Measurements from ENCODE around the gene PSORS1C2.
"Not testable (repeated sequence)": the region's sequence is repeated elsewhere in the genome, so short reads cannot be mapped to it uniquely, and the experiment has no call there.

PSORS1C2 gene

DNA sequence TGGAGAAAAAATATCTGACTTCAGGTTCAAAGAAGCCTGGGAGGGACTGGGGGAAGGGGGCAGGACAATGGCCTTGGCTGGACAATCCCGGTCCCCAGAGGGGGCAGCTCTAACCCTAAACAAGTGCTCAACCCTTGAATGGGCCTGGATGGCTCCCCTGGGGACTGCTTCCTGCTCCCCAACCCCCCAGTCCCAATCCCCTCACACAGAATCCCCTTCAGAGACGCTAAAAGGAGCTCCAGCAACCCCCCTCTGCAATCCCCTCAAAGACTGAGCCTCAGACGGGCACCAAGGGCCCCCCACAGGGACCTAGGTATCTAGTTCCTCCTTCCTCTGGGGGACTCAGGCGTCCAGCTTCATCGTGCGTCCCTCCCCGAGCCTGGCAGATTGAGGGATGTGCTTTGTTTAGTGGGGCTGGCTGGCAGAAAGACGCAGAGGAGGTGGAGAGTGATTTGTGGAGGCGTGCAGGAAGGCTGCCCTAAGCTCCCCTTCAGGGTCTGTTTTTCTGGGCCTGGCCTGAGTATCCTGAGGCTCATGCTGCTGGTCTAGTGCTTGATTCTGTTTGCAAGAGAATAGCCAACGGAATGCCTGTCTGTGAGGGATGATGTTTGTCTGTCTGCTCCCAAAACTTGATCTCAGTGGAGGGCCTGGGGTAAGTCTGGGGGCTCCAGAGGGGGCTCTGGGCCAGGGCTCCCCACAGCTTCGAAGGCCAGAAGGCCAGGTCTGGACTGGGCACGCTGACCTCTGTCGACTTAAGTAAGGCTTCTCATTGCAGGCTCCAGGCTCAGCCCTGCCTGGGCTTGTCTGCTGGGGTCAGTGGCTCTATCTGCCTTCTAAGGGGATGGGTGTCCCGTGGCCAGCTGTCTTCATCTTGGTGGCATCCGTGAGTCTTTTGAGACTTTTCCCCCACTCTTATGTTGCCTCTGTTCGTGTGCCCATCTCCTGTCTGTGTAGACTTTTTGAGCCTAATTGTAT, 33.4 kb upstream of the PSORS1C2 start:
- Mint-ChIP-seq H3K4me3 (no peak overlapping the region), H3K4me1 (ENCODE audit: low read depth) (peaks cover 3% of the 10 kb centered on the region), H3K36me3 (ENCODE audit: low read depth) (no peaks in the 10 kb centered on the region), H3K9me3 (no peaks in the 10 kb centered on the region), H3K27me3 (no peaks in the 10 kb centered on the region), H3K27ac (no peak overlapping the region)
- no peak for DNase-seq

DNA sequence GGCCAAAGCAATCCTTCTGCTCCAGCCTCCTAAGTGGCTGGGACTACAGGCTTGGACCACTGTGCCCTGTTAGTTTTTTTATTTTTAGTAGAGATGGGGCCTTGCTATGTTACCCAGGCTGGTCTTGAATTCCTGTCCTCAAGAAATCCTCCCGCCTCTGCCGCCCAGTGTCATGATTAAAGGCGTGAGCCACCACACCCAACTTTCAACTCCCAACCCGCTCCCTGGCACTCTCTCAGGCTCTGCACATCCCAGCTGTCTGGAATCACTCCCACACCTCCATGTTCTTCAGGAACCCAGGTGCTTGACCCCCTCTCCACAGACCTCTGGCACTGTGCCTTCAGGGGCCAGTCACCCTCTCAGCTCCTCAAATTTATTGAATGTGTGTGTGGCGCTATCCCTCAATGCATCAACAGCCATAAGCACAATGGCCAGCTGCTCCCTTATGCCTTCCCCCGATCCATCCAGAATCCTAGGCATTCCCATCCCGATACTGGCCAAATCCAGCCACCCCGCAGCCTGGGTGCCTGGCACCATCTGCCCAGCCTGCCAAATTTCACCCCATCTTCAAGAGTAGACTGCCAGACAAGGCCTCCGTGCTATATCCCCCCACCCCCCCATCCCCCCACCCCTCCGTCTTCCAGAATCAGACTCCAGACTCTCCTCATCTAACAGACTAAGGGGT, 32.3 kb upstream of the PSORS1C2 start:
- H3K27ac Mint-ChIP-seq, result no peak overlapping the region
- H3K9me3 Mint-ChIP-seq, result no peaks in the 10 kb centered on the region
- H3K27me3 Mint-ChIP-seq, result no peaks in the 10 kb centered on the region
- H3K4me3 Mint-ChIP-seq, result no peak overlapping the region
- DNase-seq, result no peak
- no peaks in the 10 kb centered on the region for H3K36me3 Mint-ChIP-seq (ENCODE audit: low read depth)
- peaks cover 3% of the 10 kb centered on the region for H3K4me1 Mint-ChIP-seq (ENCODE audit: low read depth)

DNA sequence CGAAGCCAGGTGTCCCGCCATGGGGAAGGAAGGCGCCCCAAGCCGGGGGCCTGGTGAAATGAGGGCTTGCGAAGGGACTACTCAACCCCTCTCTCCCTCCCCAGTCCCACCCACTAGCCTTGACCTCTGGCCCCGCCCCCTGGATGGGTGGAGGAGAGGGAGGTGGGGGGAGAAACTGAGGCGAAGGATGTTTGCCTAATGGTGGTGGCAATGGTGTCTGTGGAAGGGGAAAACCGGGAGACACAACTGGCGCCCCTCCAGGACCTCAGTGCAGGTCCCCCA, 31.7 kb upstream of the PSORS1C2 start, which contains the start of gene POU5F1:
Gene POU5F1 (minus strand): TSS at position 83 of the 282 bp plus-strand sequence. CDS start 62 bp downstream, at position 21.
- Mint-ChIP-seq H3K9me3 (no peaks in the 10 kb centered on the region), H3K27ac (no peak within 1 kb of the TSS), H3K36me3 (ENCODE audit: low read depth) (no peaks in the 10 kb centered on the region), H3K27me3 (no peaks in the 10 kb centered on the region), H3K4me1 (ENCODE audit: low read depth) (peaks cover 2% of the 10 kb centered on the region), H3K4me3 (no peak within 1 kb of the TSS)
- no peak for DNase-seq

DNA sequence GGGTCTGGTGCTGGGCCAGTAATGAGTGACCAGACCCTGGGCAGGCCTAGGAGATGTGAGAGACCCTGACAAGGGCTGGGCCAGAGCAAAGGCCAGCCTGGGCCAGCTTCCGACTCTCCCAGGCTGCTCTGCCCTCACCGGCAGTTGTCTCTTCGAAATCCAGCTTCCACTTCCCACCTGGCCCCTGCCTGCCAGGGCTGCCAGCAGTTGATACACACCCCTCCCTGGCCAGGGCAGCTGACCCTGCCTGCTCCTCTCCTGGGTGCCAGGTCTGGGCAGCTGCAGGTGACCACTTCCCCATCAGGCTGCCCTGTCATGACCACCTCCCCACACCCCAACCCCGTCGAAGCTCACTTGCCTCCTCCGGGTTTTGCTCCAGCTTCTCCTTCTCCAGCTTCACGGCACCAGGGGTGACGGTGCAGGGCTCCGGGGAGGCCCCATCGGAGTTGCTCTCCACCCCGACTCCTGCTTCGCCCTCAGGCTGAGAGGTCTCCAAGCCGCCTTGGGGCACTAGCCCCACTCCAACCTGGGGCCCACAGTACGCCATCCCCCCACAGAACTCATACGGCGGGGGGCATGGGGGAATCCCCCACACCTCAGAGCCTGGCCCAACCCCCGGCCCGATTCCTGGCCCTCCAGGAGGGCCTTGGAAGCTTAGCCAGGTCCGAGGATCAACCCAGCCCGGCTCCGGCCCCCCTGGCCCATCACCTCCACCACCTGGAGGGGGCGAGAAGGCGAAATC, 31.2 kb upstream of the PSORS1C2 start:
- DNase-seq; H3K36me3 Mint-ChIP-seq (ENCODE audit: low read depth); H3K4me3 Mint-ChIP-seq; H3K9me3 Mint-ChIP-seq; H3K27ac Mint-ChIP-seq; H3K27me3 Mint-ChIP-seq; H3K4me1 Mint-ChIP-seq (ENCODE audit: low read depth): not testable (repeated sequence)

DNA sequence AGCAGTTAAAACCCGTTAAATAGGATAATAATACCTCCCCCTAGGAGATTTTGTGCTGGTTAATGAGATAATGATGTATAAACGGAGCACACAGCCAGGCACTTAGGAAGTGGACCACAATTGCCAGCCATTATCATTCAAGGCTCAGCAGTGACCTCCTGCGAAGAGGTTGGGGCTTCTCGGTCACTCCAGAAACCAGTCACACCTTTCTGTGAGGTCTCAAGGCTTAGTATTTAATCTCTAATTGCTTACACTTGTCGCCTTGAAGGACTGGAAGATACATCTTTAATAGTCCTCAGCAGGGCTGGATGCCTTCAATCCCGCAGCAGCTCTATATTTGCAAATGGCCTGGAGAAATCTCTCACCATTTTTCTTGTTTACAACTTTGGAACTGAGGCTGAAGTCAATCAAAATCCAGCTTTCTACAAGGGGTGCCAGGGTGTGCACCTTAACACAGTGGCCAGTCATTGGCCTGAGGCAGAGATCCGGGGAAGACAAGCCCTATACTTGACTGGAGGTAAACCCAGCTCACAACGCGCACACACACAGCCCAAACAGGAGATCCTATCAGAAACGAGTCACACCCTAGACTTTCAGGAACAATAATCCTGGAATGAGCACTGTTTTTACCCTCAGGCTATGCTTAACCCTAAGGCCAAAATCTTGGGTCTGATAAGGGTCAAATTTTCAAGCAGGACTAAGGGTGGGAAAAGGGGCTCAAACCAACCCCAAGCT, 30.4 kb upstream of the PSORS1C2 start:
- Mint-ChIP-seq H3K27me3 (no peaks in the 10 kb centered on the region), H3K4me3 (no peak overlapping the region), H3K27ac (no peak overlapping the region), H3K9me3 (no peaks in the 10 kb centered on the region), H3K4me1 (ENCODE audit: low read depth) (peaks cover 10% of the 10 kb centered on the region), H3K36me3 (ENCODE audit: low read depth) (no peaks in the 10 kb centered on the region)
- no peak for DNase-seq

DNA sequence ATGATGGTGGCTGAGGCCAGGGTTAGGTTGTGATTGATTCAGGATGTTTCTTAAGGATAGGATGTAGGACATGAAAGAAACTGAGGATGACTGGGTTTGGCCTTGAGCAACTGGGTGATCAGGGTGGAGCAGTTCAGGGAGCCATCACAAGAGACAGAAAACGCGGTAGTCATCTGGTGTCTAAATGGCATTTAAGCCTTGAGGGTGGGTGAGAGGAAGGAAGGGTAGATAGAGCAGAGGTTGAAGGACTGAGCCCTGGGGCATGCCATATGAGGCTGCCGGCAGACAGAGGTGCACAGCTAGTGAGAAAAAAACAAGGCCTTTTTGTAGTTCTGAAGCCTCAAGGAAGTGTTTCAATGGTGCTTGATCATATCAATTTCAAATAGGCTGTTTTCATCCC, 29.7 kb upstream of the PSORS1C2 start:
- no peaks in the 10 kb centered on the region for H3K27me3 Mint-ChIP-seq
- peaks cover 6% of the 10 kb centered on the region for H3K36me3 Mint-ChIP-seq (ENCODE audit: low read depth)
- H3K4me1 Mint-ChIP-seq (ENCODE audit: low read depth), result peaks cover 15% of the 10 kb centered on the region
- no peak for DNase-seq
- no peaks in the 10 kb centered on the region for H3K9me3 Mint-ChIP-seq
- H3K4me3 Mint-ChIP-seq, result no peak overlapping the region
- no peak overlapping the region for H3K27ac Mint-ChIP-seq

DNA sequence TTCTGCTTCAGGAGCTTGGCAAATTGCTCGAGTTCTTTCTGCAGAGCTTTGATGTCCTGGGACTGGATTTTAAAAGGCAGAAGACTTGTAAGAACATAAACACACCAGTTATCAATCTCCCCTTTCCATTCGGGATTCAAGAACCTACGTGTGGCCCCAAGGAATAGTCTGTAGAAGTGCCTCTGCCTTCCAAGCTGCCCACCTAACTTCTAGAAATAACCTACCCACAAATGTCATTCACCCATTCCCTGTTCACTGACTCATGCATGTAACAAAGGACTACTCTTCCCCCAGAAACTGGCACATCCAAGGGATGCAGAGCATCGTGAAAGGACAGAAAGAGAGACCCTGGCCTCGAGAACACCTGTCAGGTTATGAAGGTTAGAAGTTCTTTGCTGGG, 27.1 kb upstream of the PSORS1C2 start:
- peaks cover 32% of the 10 kb centered on the region for H3K36me3 Mint-ChIP-seq (ENCODE audit: low read depth)
- no peak for DNase-seq
- H3K27ac Mint-ChIP-seq, result no peak overlapping the region
- H3K4me3 Mint-ChIP-seq, result no peak overlapping the region
- no peaks in the 10 kb centered on the region for H3K27me3 Mint-ChIP-seq
- peaks cover 32% of the 10 kb centered on the region for H3K4me1 Mint-ChIP-seq (ENCODE audit: low read depth)
- H3K9me3 Mint-ChIP-seq, result no peaks in the 10 kb centered on the region

DNA sequence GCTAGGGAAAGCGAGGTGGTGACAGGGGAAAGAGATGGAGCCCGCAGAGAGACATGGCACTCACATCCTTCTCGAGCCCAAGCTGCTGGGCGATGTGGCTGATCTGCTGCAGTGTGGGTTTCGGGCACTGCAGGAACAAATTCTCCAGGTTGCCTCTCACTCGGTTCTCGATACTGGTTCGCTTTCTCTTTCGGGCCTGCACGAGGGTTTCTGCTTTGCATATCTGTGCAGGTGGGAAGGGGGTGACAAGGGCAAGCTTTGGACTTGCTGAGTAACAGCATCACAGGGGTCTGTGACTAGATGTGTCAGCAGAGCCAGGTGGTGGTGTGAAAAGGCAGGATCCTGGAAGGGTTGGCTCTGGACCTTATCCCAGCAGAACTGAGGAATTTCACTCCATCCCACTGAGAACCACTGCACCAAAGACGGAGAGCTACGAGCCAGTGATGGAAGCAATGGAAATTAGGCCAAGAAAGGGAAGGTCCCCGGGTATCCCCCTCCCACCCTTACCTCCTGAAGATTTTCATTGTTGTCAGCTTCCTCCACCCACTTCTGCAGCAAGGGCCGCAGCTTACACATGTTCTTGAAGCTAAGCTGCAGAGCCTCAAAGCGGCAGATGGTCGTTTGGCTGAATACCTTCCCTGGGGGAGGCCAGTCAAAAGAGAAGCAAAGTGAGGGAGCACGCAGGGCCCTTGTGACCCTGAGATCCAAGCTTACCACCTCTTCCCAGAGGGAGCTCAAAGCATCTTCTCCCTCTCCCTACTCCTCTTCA, 26.4 kb upstream of the PSORS1C2 start:
- Mint-ChIP-seq H3K36me3 (ENCODE audit: low read depth) (peaks cover 39% of the 10 kb centered on the region), H3K4me1 (ENCODE audit: low read depth) (peaks cover 35% of the 10 kb centered on the region)
- H3K27ac Mint-ChIP-seq, DNase-seq, H3K27me3 Mint-ChIP-seq, H3K4me3 Mint-ChIP-seq, H3K9me3 Mint-ChIP-seq: not testable (repeated sequence)

DNA sequence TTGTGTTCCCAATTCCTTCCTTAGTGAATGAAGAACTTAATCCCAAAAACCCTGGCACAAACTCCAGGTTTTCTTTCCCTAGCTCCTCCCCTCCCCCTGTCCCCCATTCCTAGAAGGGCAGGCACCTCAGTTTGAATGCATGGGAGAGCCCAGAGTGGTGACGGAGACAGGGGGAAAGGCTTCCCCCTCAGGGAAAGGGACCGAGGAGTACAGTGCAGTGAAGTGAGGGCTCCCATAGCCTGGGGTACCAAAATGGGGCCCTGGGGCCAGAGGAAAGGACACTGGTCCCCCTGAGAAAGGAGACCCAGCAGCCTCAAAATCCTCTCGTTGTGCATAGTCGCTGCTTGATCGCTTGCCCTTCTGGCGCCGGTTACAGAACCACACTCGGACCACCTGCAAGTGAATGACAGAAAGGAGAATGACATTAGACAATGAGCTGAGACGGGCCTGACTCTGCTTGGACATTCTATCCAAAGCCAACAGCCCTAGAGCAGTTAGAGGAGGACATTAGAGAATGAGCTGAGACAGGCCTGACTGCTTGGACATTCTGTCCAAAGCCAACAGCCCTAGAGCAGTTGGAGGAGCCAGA, 25.7 kb upstream of the PSORS1C2 start:
- not testable (repeated sequence) for H3K9me3 Mint-ChIP-seq, H3K27me3 Mint-ChIP-seq, H3K4me3 Mint-ChIP-seq, DNase-seq
- Mint-ChIP-seq H3K27ac (peak overlapping the region; percentile 13), H3K4me1 (ENCODE audit: low read depth) (peaks cover 40% of the 10 kb centered on the region), H3K36me3 (ENCODE audit: low read depth) (peaks cover 45% of the 10 kb centered on the region)

DNA sequence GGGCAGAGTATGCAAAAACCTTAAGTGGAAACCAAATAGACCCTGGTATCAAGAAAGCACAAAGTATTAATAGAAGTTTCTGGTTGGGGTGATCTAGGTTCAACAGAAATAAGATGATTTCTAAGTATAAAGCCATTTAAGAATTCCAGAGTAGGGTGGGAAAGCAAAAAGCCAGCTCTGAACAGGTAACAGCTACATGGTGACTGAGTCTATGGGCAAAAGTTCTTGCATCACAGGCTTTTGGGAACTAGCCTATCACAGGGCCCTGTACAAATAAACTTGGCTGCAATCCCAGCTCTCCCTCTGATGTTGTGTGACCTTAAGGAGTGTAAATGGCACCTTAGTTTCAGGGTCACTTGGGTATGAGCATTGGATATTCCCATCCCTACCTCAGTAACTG, 25.1 kb upstream of the PSORS1C2 start:
- DNase-seq, result no peak
- no peak overlapping the region for H3K4me3 Mint-ChIP-seq
- peaks cover 45% of the 10 kb centered on the region for H3K4me1 Mint-ChIP-seq (ENCODE audit: low read depth)
- peaks cover 52% of the 10 kb centered on the region for H3K36me3 Mint-ChIP-seq (ENCODE audit: low read depth)
- H3K9me3 Mint-ChIP-seq, result no peaks in the 10 kb centered on the region
- no peak overlapping the region for H3K27ac Mint-ChIP-seq
- no peaks in the 10 kb centered on the region for H3K27me3 Mint-ChIP-seq

DNA sequence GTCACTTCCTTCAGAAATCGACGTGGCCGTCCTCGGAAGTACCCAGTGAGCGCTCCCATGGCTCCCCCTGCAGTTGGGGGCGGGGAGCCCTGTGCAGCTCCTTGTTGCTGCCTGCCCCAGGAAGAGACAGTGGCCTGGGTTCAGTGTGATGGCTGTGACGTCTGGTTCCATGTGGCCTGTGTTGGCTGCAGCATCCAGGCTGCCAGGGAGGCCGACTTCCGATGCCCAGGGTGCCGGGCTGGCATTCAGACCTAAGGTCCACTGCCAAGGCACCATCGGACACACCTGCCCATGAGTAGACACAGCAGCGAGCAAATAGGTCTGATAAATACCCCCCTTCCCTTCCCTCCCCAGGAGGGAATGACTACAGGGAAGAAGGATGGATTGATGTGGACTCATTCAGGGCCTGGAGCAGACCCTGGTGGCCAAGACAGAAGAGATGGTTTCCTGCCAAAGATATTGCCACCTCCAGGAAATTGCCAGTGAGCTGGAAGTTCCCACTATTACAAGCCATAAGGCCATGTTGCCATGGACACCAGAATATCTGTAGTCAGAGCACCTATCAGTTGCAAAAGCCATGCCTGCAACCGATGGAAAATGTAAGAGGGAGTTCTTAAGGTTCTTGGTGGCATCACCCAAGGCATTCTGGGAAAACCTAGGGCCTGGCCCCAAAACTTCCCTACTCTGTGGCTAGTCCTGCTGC, 23.7 kb upstream of the PSORS1C2 start:
- peak overlapping the region; percentile 20 for H3K27ac Mint-ChIP-seq

DNA sequence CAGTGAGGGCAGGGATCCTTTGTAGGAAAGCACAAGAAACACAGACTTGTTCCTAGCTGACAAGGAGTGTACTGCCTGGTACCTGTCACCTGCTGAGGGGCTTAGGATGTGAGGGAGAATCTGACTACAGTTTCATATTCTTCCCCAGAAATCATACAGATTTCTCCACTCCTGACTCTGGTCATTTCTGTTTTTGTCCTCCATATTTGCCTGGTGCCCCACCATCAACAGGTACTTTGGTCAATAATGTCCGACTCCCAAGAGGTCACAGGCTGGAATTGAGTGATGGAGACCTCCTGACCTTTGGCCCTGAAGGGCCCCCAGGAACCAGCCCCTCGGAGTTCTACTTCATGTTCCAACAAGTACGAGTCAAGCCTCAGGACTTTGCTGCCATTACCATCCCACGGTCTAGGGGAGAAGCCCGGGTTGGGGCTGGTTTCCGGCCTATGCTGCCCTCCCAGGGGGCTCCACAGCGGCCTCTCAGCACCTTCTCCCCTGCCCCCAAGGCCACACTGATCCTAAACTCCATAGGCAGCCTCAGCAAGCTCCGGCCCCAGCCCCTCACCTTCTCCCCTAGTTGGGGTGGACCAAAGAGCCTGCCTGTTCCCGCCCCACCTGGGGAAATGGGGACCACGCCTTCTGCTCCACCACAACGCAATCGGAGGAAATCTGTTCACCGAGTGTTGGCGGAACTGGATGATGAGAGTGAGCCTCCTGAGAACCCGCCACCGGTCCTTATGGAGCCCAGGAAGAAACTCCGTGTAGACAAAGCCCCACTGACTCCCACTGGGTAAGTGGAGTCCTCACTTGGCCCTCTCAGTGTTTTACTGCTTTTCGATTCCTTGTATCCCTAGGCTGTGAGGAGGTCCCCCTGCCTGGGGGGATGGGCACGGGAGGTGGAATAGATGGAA, 22.6 kb upstream of the PSORS1C2 start:
- Mint-ChIP-seq H3K4me3 (peak overlapping the region; percentile 42), H3K4me1 (ENCODE audit: low read depth) (peaks cover 55% of the 10 kb centered on the region), H3K9me3 (no peaks in the 10 kb centered on the region), H3K36me3 (ENCODE audit: low read depth) (peaks cover 63% of the 10 kb centered on the region), H3K27me3 (no peaks in the 10 kb centered on the region), H3K27ac (no peak overlapping the region)
- DNase-seq, result no peak

More for the DNA sequence above, 23.7 kb upstream of the PSORS1C2 start:
- Mint-ChIP-seq H3K9me3 (no peaks in the 10 kb centered on the region), H3K4me3 (no peak overlapping the region), H3K36me3 (ENCODE audit: low read depth) (peaks cover 59% of the 10 kb centered on the region), H3K4me1 (ENCODE audit: low read depth) (peaks cover 47% of the 10 kb centered on the region), H3K27me3 (no peaks in the 10 kb centered on the region)
- no peak for DNase-seq
